NCI-H2227 (cell line): Measurements from ENCODE around the gene IL36RN.
"Not testable (repeated sequence)": the region's sequence is repeated elsewhere in the genome, so short reads cannot be mapped to it uniquely, and the experiment has no call there.

ENCODE experiments used
- DNase-seq: peaks from one replicate; lab custom pipeline; 2025; ENCODE audit not compliant: unreplicated experiment; lab: John Stamatoyannopoulos, UW

The IL36RN gene

DNA sequence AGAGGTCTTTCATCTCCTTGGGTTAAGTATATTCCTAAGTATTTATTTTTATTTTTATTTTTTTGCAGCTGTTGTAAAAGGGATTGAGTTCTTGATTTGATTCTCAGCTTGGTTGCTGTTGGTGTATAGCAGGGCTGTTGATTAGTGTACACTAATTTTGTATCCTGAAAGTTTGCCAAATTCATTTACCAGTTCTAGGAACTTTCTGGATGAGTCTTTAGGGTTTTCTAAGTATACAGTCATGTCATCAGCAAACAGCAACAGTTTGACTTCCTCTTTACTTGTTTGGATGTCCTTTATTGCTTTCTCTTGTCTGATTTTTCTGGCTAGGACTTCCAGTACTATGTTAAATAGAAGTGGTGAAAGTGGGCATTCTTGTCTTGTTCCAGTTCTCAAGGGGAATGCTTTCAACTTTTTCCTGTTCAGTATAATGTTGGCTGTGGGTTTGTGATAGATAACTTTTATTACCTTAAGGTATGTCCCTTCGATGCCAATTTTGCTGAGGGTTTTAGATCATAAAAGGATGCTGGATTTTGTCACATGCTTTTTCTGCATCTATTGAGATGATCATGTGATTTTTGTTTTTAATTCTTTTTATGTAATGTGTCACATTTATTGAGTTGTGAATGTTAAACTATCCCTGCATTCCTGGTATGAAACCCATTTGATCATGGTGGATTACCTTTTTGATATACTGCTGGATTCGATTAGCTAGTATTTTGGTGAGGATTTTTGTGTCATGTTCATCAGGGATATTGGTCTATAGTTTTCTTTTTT is 38.0 kb downstream of the IL36RN start:
- DNase-seq, result not testable (repeated sequence)

DNA sequence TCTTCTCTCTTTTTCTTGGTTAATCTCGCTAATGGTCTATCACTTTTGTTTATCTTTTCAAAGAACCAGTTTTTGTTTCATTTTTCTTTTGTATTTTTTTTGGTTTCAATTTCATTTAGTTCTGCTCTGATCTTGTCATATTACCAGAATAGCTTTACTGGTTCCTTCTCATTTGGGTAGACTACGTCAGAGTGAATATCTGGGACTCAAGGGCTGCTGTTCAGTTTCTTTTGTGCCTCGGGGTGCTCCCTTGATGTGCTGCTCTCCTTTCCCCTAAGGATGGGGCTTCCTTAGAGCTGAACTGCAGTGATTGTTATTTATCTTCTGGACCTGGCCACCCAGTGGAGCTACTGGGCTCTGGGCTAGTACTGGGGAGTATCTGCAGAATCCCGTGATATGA is 39.0 kb downstream of the IL36RN start:
- no peak for DNase-seq

GRCh38 chr2:113098532-113098931 is 39.5 kb downstream of the IL36RN start:
- DNase-seq, result no peak

DNA sequence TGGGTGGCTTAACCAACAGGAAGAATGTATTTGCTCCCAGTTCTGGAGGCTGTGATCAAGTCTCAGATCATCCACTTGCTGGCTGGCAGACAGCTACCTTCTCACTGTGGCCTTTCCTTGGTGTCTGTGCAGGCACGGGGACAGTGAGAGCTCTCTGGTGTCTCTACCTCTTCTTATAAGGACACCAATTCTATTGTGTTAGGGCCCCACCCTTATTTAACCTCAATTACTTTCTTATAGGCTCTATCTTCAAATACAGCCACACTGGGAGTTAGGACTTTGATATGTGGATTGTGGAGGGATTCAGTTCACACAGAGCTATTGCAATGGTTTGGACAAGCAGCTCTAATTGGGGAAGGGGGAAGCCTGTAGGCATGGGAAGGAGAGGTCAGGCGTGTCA is 43.1 kb downstream of the IL36RN start:
- DNase-seq, result no peak

DNA sequence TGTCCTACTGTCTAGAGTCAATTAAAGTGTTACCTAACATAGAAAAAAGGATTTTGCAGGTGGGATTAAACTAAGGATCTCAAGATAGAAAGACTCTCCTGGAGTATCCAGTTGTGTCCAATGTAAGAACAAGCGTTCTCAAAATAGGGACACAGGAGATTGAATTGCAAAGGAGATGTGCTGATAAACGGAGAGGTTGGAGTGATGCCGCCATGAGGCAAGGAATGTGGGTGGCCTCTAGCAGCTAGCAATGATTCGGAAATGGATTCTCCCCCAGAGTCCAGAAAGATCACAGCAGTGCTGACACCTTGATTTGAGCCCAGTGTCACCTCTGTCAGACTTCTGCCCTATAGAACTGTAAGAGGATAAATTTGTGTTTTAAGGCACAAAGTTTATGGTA is 44.3 kb downstream of the IL36RN start:
- no peak for DNase-seq

DNA sequence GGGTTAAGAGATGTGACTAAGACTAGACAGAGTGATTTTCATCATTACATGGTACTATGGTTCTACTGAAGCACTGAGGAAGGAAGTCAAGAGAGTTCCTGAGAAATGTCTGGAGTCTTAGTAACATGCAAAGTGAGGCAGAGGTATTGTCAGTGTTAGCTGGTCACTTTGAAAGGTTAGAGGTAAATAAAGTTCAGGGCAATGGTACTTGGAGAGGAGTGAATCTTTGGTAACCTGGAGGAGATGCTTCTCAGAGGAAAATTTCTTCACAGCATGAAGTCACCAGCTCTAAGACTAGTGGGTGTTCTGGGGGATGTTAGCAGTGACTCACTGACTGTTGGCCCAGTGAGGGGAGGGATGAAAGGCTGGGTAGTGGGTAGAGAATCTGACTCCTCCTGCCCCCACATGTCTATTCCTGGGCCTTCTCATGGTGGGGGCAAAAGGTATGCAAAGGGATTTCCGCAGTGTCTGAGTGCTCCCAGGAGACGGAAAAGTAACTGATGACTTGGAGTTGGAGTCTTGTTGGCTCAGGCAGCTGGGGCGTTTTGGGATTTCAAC is 45.1 kb downstream of the IL36RN start:
- no peak for DNase-seq

GRCh38 chr2:113105047-113105785 is 46.2 kb downstream of the IL36RN start:
- no peak for DNase-seq

- DNase-seq, result no peak
Observed at GRCh38 chr2:113111121-113111520, 52.1 kb downstream of the IL36RN start.

DNA sequence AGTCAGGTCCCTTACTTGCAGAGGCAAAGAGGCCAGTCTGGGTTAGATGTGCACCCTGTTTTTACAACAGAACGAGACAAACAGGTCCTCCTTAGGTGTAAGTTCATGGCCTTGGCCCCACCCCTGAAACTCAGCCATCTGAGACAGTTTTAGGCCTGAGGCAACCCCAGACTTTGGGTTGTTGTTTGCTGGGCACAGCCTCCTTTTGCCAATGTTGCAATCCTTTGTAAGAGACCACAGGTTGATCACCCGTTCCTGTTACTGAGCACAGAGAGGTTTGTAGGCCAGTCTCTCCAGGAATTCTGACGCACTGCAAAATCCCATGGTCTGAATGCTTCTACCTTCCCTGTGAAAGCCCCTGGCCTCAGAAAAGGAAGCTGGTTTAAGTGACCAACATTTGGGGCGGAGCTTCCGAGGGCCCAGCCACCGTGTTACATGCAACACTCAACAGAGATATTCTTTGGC is 52.9 kb downstream of the IL36RN start:
- no peak for DNase-seq

GRCh38 chr2:113112441-113112840 is 53.4 kb downstream of the IL36RN start:
- DNase-seq, result no peak

DNA sequence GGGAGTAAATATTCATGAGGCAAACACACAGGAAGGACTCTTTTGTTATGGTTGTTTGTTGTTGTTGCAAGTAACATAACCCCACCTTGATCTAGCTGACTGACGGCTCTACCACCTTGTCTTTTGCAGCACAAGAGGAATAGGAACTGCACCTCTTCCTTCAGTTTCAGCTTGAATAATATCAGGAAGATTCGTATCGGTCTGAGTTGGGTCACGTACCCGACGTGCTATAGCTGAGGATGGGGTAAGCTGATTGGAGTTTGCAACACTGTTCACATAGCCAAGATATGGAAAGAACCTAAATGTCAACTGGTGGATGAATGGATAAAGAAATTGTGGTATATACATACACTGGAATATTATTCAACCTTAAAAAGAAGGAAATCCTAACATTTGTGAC is 53.9 kb downstream of the IL36RN start:
- no peak for DNase-seq

- DNase-seq, result no peak
Observed at GRCh38 chr2:113113807-113114206, 54.8 kb downstream of the IL36RN start.
